HG03342 (cell line): Measurements from ENCODE around the gene NKAIN2.

ENCODE experiments used
- ATAC-seq: cut with Tn5 transposase; IDR thresholded peaks from one replicate; pipeline ENCODE4 v1.9.1; 2021; ENCODE audit warnings: mild to moderate bottlenecking, moderate library complexity; ENCODE audit not compliant: unreplicated experiment

The NKAIN2 gene

DNA sequence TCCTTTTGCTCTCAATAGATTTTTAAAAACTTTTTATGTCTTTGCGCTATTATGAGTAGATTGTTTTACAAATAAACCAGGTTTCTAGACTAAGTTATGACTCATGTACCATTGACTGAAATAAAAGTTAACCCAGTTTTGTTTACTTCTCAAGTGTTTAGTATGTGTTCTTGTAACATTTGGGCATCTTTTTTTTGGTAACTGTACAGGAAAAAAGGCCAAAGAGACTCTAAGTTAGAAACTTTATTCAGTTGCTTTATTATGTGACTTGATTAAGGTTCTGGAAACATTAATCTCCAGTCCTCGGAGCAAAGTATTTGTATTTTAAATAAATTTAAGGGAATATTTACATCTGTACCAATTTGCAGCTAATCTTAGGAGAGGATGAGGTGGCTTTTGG is 2.9 kb downstream of the NKAIN2 start:
- ATAC-seq = no peak

GRCh38 chr6:123808556-123808955 is 4.9 kb downstream of the NKAIN2 start:
- no peak for ATAC-seq

DNA sequence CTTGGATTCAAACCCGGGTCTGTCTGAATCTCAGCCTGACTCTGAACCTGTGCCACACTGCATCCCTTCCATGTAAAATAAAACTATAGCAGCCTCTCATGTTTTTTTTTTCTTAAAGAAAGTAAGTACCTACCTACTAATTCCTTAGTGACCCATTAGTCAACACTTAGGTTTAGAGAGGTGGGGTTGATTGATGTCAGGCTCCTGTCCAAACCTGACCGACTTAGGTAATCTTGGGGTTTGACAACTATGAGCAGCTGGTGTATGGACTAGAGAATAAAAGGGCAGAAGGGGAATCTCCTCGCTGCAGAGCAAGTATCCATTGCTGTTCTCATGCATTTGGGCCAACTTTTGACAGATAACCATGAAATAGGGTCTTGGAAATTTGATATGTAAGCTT is 6.5 kb downstream of the NKAIN2 start:
- ATAC-seq = no peak

- no peak for ATAC-seq
These were observed 7.3 kb downstream of the NKAIN2 start for GRCh38 chr6:123810948-123811347.

GRCh38 chr6:123811378-123811777 is 7.7 kb downstream of the NKAIN2 start:
- ATAC-seq = no peak

GRCh38 chr6:123812621-123813020 is 9.0 kb downstream of the NKAIN2 start:
- no peak for ATAC-seq

DNA sequence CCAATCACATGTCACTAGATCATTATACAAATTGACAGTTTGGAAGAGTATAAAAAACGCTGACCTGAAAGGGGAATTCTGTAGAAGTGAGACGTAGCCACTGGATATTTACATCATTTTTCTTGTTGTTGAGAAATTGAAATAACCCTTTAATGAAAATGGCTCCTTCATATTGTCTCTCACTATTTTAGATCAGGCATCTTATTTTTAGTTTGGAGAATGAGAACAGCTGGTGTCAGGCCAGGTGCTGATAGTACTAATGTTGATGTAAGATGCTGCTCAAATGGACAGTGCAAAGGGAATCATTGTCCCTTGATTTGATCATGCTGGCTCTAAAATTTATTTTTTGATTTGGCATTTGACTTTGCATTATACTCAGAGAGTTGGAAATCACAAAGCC is 17.4 kb downstream of the NKAIN2 start:
- no peak for ATAC-seq

DNA sequence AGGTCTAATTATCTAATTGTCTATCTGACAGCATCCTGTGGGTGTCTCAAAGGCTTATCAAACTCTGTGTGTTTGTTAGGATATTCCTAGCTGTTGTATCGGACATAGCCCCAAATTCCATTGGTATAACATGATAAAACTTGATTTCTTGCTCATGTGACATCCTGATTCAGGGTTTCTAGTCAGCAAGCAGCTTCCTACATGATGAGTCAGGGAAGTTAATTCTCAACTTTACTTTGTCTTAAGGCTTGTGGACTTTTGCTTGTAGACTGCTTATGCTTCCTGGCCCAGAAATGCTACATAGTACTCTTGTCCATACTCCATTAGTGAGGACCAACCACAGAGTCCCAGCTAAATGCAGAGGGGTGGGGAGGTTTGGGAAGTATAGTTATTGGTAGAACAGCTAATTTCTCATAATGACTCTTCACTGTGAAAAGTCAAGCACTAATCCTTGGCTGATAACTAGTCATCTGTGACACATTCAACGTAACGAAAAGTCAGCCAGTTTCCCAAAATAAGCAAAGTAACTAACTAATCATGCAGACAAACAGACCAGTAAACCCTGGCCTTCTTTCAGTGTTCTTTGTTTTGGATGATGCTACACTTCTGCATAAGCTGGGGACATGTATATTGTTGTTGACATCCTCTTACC is 25.8 kb downstream of the NKAIN2 start:
- ATAC-seq = no peak

DNA sequence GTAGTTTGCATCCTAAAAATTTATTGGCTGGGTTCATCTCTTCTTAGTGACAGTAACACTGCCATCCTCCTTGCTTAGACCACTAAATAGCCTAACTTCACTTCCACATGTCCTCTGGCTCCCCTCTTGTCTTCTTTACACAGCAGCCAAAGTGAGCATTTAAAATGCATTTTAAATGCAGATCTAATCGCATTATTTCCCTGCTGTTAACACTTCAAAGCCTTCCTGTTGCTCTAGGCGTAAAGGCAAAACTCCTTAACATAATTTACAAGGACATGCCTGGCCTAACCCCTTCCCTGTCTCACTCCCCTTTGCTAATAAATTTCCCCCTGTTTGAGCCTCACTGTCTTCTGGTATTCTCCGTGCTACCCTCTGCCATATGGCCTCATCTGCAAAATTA is 26.5 kb downstream of the NKAIN2 start:
- ATAC-seq = no peak

DNA sequence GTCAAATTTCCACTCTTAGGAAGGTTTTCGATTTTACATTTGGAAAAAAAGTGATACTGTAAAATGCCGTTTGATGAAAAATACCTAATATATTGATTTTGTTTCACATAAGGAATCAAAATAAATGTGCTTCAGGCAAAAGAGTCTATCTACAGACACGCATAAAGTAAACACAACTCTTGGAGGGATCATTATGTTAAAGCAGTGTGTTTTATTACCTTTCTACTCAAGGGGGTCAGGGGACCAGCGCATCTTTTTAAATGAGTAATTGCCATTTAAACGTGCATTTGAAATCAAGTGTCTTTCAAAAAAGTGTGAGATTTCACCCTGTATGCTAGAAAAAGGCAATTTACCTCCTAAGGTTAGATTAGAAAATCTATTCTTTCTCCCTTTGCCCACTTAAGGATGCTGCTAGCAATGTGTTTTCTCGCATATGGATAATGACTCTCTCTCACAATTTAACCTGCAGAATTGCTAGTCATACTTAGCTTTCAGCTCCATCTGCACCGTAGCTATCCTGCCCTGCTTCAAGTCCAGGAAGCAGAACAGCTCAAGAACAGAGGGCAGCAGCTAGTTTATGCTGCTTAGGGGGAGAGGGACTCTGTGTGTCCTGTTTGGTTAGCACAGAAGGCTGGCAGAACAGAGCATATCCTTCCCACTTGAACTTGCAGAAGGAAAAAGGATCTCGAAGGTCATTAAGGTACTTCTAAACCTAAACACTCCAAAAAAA is 35.0 kb downstream of the NKAIN2 start:
- no peak for ATAC-seq

GRCh38 chr6:123841067-123841896 is 37.6 kb downstream of the NKAIN2 start:
- ATAC-seq = no peak

DNA sequence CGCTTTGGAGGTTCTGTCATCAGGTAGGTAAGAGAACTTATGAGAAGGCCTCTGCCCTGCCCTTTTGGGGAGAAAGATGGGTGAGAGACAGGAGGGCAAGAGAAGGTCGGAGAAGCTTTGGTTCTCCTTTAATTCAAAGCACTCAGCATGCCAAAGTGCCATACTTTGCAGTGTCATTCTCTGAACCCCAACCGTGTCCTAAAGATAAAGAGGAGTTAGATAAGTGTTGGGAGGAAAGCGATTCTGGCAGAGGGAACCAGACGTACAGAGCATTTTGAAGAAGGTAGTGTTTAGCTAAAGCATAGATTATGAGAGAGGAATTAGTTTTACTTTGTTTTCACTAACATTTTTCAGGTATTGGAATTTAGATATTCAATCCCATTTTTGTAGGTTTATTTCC is 40.3 kb downstream of the NKAIN2 start:
- no peak for ATAC-seq

DNA sequence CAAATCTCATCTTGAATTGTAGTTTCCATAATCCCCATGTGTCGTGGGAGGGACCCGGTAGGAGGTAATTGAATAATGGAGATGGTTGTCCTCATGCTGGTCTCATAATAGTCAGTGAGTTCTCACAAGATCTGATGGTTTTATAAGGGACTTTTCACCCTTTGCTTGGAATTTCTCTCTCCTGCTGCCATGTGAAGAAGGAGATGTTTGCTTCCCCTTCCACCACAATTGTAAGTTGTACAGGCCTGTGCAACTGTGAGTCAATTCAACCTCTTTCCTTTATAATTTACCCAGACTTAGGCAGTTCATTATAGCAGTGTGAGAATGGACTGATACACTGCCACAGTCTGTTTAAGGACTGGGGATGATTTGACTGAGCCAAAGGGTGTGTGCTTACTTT is 44.7 kb downstream of the NKAIN2 start:
- no peak for ATAC-seq

DNA sequence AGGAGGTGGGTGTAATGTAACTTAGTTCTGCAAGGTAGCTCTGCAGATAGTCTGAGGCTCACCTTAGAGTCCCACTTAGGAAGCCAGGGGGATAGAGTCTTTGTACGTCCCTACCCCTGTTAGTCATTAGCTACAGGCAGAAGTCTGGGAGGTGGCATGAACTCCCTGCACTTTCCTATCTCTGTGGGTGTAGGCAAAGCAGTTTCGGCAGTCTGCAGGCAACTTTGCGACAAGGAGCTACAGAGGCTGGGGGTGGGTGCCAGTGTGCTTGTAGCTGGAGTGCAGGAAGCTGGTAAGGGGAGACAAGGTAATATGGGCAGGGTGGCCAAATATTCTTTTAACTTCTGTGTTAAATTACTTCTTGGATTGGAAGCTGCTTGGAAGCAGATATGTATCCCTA is 45.7 kb downstream of the NKAIN2 start:
- ATAC-seq = no peak

DNA sequence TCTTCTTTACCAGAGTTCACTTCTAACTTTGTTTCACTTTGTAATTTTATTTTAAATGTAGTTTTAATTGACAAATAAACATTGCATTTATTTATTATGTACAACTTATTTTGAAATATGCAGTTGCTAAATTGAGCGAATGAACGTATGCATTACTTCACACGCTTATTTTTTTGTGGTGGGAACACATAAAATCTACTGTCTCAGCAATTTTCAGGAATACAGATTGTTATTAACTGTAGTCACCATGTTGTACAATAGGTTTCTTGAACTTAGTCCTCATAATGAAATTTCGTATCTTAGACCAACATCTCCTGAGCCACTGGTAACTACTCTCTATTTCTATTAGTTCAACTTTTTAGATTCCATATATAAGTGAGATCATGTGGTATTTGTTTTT is 46.9 kb downstream of the NKAIN2 start:
- no peak for ATAC-seq

DNA sequence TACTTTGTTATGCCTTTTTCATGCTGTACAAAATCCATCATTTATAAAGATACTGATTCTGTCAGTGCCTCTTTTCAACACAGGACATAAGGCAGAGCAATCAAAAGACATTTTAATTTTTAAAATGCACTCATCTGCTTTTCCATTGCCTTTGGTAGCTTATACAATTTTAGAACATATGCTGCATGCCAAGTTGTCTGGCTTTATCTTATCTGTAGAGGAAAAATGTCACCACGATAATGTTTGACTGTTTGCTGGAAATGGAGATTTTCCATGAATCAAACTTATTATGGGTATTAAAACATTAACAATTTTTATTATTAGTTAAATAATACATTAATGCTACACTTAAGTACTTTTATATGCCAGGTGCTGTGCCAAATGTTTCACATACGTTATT is 50.5 kb downstream of the NKAIN2 start:
- no peak for ATAC-seq

DNA sequence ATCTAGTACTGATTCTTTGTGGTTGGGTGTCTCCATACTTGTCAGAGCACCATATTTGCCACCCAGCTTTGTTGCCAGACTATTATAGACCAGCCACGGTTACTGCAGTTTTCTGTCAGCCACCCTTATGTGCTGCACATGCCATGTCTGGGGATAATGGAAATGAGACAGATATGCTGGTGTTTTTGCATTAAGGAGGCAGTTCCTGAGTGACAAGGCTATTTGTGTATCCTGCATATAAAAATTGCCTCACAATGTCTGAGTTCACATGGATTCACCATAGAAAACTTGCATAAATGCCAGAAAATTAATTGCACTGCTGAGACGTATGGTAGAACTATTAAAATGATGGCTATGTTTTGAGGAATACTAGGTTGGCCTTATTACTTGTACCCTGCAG is 51.8 kb downstream of the NKAIN2 start:
- ATAC-seq = no peak

DNA sequence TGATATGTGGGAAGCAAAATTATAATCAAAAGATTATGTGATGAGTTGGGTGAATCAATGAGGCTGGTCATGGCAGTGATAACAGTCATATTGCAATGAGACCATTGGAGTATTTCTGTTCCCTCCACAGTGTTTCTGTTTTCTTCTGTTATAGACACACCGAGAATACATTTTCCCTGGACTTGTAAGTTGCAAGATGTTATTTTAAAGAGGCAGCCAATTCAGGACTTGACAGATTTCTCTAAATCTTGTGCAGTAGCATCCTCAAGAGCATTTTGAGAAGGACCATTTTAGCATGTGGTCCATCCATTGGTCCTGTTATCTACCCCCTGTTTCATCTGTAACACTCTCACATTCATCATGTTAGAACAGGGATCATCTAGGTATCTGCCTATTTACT is 55.6 kb downstream of the NKAIN2 start:
- ATAC-seq = no peak

DNA sequence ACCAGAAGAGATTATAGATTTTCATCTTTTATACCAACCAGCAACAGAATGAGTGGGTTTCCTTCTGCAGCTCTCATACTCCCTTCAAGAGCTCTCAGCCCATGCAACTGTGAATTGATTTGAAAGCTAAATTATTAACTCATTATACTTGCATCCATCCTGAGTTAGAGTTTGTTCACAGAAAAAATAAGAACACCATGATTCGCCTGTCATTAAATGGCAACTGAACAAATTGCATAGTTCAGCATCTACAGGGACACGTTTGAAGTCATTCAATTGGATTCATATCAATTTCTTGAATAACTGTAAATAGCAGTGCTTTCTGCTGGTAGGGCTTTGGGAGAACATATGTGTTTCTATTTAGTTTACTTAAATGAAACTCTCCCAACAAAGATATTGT is 65.7 kb downstream of the NKAIN2 start:
- ATAC-seq = no peak

GRCh38 chr6:123873974-123874373 is 70.3 kb downstream of the NKAIN2 start:
- ATAC-seq = no peak

DNA sequence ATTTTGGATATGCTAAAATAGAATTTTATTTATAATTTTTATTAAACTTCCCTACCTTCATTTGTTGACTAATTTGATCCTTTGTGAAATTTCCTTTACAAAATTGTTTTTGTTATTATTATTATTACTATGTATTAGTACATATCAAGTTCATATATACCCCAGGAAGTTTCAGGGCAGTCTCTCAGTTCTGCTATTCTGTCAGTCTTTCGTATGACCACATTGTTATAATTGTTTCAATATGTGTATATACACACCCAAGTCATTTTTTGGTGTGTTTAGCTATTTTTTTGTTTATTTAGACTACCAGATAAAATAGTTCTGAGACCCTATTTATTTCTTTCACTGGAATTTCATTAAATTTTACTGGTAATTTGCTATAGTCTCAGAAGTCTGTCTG is 72.1 kb downstream of the NKAIN2 start:
- ATAC-seq = peak; percentile 46

- ATAC-seq = no peak
These were observed 76.1 kb downstream of the NKAIN2 start for GRCh38 chr6:123879749-123880148.
